Kidney capillary endothelial cell (primary cell): Measurements from ENCODE around the gene RARB.

Experiments used
- DNase-seq: peaks from one replicate; pipeline ENCODE4 v3.0.0-alpha.2; 2018; ENCODE audit warnings: low spot score

RARB gene

GRCh38 chr3:25427942-25428788 lies at the start of gene RARB:
RARB (plus strand) TSS chr3:25428263; CDS start chr3:25428732, 469 bp downstream.
- DNase-seq: peak; percentile 76

- DNase-seq: no peak
Observed at GRCh38 chr3:25378786-25379311, 49.2 kb upstream of the RARB start.

GRCh38 chr3:25380222-25380739 lies 47.8 kb upstream of the RARB start:
- DNase-seq: no peak

GRCh38 chr3:25381083-25381482 lies 47.0 kb upstream of the RARB start:
- DNase-seq: peak; percentile 7

- DNase-seq: no peak
Observed at GRCh38 chr3:25384471-25384870, 43.6 kb upstream of the RARB start.

- peak; percentile 11 for DNase-seq
Observed at GRCh38 chr3:25385807-25386460, 42.1 kb upstream of the RARB start.

GRCh38 chr3:25386686-25387255 lies 41.3 kb upstream of the RARB start:
- DNase-seq: no peak

- no peak for DNase-seq
Observed at GRCh38 chr3:25390605-25391004, 37.5 kb upstream of the RARB start.

GRCh38 chr3:25396251-25396650 lies 31.8 kb upstream of the RARB start:
- no peak for DNase-seq

GRCh38 chr3:25396686-25397085 lies 31.4 kb upstream of the RARB start:
- no peak for DNase-seq

GRCh38 chr3:25397150-25397549 lies 30.9 kb upstream of the RARB start:
- no peak for DNase-seq

GRCh38 chr3:25400587-25400986 lies 27.5 kb upstream of the RARB start:
- DNase-seq: no peak

- no peak for DNase-seq
Observed at GRCh38 chr3:25403968-25404367, 24.1 kb upstream of the RARB start.

GRCh38 chr3:25404569-25404968 lies 23.5 kb upstream of the RARB start:
- DNase-seq: no peak

GRCh38 chr3:25405335-25405734 lies 22.7 kb upstream of the RARB start:
- DNase-seq: no peak

- no peak for DNase-seq
Observed at GRCh38 chr3:25410703-25411102, 17.4 kb upstream of the RARB start.

GRCh38 chr3:25412269-25412668 lies 15.8 kb upstream of the RARB start:
- DNase-seq: peak; percentile 32

- DNase-seq: no peak
Observed at GRCh38 chr3:25416176-25416575, 11.9 kb upstream of the RARB start.

GRCh38 chr3:25418596-25418995 lies 9.5 kb upstream of the RARB start:
- no peak for DNase-seq

GRCh38 chr3:25419251-25419650 lies 8.8 kb upstream of the RARB start:
- no peak for DNase-seq

- no peak for DNase-seq
Observed at GRCh38 chr3:25420147-25420546, 7.9 kb upstream of the RARB start.

GRCh38 chr3:25420885-25421284 lies 7.2 kb upstream of the RARB start:
- no peak for DNase-seq

- no peak for DNase-seq
Observed at GRCh38 chr3:25421747-25422146, 6.3 kb upstream of the RARB start.
